HFFc6 (cell line): ENCODE measurements around the gene CCNF. TPM values are rescaled to one million over a fixed set of nuclear protein-coding genes. Genes with fewer than 3 reads are reported as not detected.

Experiments used
- DNase-seq: peaks from one replicate; pipeline ENCODE4 v3.0.0-alpha.2; 2018
- H3K27ac Mint-ChIP-seq: 2 replicates; pipeline ENCODE4 v1.8.0; 2020; ENCODE audit warnings: mild to moderate bottlenecking, mixed read lengths
- H3K27me3 Mint-ChIP-seq: 2 replicates; pipeline ENCODE4 v1.8.0; 2021; ENCODE audit warnings: mild to moderate bottlenecking, moderate library complexity, mixed read lengths; ENCODE audit not compliant: insufficient read depth
- H3K36me3 Mint-ChIP-seq: 2 replicates; pipeline ENCODE4 v1.8.0; 2021; ENCODE audit warnings: low read depth, mixed read lengths
- H3K4me1 Mint-ChIP-seq: 2 replicates; pipeline ENCODE4 v1.8.0; 2020; ENCODE audit warnings: low read depth, mixed read lengths
- H3K4me3 Mint-ChIP-seq: 2 replicates; pipeline ENCODE4 v1.8.0; 2020; ENCODE audit warnings: mild to moderate bottlenecking, moderate library complexity, mixed read lengths
- H3K9me3 Mint-ChIP-seq: 2 replicates; pipeline ENCODE4 v1.8.0; 2020; ENCODE audit warnings: mild to moderate bottlenecking, mixed read lengths
- total RNA-seq, 6 experiments: library from RNA; stranded (reverse); fragmentation: NEBNext Ultra II Directional; extraction: Animal tissue kit (Norgen Biotek cat#: 25700); gene quantifications; 2 replicates in 1 of 6; 3 replicates in 5 of 6; pipeline ENCODE4 v1.2.3, GENCODE V29; 2021
- TF ChIP-seq, protein P1 (sequence below): fragments of 200-600 bp; sonication (generic); IDR thresholded peaks from 2 replicates; pipeline ENCODE4 v1.5.0; 2021; ENCODE audit warnings: antibody characterized with exemption, mild to moderate bottlenecking

Gene CCNF
- total RNA-seq, 6 experiments from 2014 or later: 10.9 to 22.3 (median 19.8) TPM

- H3K27me3 Mint-ChIP-seq: peaks cover 5% of the 10 kb centered on the region
- H3K9me3 Mint-ChIP-seq: no peaks in the 10 kb centered on the region
- H3K4me1 Mint-ChIP-seq: peaks cover 22% of the 10 kb centered on the region
- DNase-seq: no peak
- TF ChIP-seq, protein P1, sequence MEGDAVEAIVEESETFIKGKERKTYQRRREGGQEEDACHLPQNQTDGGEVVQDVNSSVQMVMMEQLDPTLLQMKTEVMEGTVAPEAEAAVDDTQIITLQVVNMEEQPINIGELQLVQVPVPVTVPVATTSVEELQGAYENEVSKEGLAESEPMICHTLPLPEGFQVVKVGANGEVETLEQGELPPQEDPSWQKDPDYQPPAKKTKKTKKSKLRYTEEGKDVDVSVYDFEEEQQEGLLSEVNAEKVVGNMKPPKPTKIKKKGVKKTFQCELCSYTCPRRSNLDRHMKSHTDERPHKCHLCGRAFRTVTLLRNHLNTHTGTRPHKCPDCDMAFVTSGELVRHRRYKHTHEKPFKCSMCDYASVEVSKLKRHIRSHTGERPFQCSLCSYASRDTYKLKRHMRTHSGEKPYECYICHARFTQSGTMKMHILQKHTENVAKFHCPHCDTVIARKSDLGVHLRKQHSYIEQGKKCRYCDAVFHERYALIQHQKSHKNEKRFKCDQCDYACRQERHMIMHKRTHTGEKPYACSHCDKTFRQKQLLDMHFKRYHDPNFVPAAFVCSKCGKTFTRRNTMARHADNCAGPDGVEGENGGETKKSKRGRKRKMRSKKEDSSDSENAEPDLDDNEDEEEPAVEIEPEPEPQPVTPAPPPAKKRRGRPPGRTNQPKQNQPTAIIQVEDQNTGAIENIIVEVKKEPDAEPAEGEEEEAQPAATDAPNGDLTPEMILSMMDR: no peak
- no peak overlapping the region for H3K4me3 Mint-ChIP-seq
- H3K36me3 Mint-ChIP-seq: peaks cover 2% of the 10 kb centered on the region; the same call in 1 of the 2 replicates
- H3K27ac Mint-ChIP-seq: no peak overlapping the region
Observed at GRCh38 chr16:2425008-2425518, 4.2 kb upstream of the CCNF start.

DNA sequence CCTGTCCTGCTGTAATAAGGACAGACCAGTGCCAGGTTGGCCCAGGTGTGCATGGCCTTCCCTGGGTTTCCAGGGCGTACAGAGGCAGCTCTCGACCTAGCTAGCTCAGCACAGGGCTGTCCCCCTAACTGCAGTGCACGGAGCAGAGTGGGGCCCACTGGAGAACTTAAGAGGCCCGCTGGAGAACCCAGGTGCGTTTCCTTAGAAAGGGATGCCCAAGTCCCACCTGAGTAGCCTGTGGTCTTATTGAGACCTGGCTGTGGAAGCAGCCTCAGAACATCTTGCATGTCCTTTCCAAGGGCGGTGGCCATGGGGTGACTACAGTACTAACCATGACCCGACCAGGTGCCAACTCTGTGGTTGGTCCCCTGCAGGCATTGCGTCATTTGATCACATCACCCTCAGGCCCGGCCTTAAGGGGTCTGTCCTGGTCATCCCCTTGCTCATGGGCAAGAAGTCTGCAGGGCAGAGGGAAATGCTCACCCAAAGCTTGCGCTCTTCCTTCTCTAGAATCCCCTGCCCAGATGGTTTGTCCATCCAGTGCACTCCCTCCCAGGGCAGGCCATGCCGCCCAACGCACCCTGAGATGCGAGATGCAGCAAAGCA lies 3.3 kb upstream of the CCNF start:
- peaks cover 8% of the 10 kb centered on the region; the same call in 1 of the 2 replicates for H3K36me3 Mint-ChIP-seq
- H3K27me3 Mint-ChIP-seq: peaks cover 3% of the 10 kb centered on the region
- DNase-seq: no peak
- peaks cover 28% of the 10 kb centered on the region for H3K4me1 Mint-ChIP-seq
- no peaks in the 10 kb centered on the region for H3K9me3 Mint-ChIP-seq
- no peak overlapping the region for H3K4me3 Mint-ChIP-seq
- TF ChIP-seq, protein P1: no peak
- no peak overlapping the region for H3K27ac Mint-ChIP-seq

DNA sequence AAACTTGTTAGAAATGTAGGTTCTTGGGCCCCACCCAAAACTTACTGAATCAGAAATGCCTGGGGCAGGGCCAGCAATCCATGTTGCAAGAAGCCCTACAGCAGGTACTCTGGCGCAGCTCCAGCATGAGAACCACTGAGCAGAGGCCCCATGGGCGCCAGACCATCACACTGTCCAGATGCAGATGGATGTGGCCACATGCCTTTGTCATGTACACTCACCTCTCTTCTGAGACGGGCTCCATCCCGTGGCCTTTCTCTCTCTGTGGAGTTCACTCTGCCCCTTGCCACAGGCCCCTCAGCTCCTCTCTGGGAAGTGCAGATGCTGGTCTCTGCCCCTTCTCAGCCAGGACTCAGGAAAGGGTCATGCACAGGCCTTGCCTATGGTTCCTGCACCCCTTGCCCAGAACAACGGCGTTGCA lies 2.3 kb upstream of the CCNF start:
- TF ChIP-seq, protein P1: no peak
- no peak overlapping the region for H3K27ac Mint-ChIP-seq
- no peak for DNase-seq

DNA sequence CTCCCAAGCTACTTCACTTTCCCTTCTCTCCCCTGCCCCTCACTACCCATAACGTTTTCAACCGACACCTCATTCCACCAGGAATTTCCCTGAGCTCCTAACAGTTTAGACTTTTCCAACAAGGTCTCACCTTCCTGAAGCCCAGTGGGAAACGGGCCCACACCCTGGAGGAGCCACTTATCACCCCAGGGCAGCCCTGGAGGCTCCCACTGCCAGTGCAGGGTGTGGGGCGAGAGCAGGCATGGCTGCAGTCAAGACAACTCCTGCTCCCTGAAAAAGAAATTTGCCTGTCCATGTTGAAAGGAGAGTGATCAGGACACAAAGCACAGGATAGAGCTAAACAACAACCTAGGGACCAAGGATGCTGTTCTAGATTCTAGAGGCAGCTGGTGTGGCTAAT lies 1.7 kb upstream of the CCNF start:
- H3K36me3 Mint-ChIP-seq: peaks cover 8% of the 10 kb centered on the region; the same call in 1 of the 2 replicates
- H3K27ac Mint-ChIP-seq: peak overlapping the region; percentile 89; the same call in 1 of the 2 replicates
- H3K4me3 Mint-ChIP-seq: peak overlapping the region; percentile 48; the same call in 1 of the 2 replicates
- TF ChIP-seq, protein P1: no peak
- H3K9me3 Mint-ChIP-seq: no peaks in the 10 kb centered on the region
- peaks cover 1% of the 10 kb centered on the region for H3K27me3 Mint-ChIP-seq
- no peak for DNase-seq
- peaks cover 31% of the 10 kb centered on the region for H3K4me1 Mint-ChIP-seq

More for the DNA sequence above, 2.3 kb upstream of the CCNF start:
- H3K27me3 Mint-ChIP-seq: peaks cover 1% of the 10 kb centered on the region
- H3K4me1 Mint-ChIP-seq: peaks cover 31% of the 10 kb centered on the region
- peaks cover 8% of the 10 kb centered on the region; the same call in 1 of the 2 replicates for H3K36me3 Mint-ChIP-seq
- no peaks in the 10 kb centered on the region for H3K9me3 Mint-ChIP-seq
- no peak overlapping the region for H3K4me3 Mint-ChIP-seq

GRCh38 chr16:2428051-2428783 lies 1.0 kb upstream of the CCNF start:
- Mint-ChIP-seq H3K27ac (peak overlapping the region; percentile 89), H3K36me3 (peaks cover 11% of the 10 kb centered on the region; the same call in 1 of the 2 replicates), H3K27me3 (peaks cover 1% of the 10 kb centered on the region), H3K9me3 (no peaks in the 10 kb centered on the region), H3K4me1 (peaks cover 31% of the 10 kb centered on the region), H3K4me3 (peak overlapping the region; percentile 90)
- DNase-seq: peak; percentile 32
- TF ChIP-seq, protein P1: peak; percentile 66
